Progenitor cell of endocrine pancreas (in vitro differentiated cells): ENCODE results near the gene GPR39. TPM values are rescaled to one million over a fixed set of nuclear protein-coding genes. Genes with fewer than 3 reads are reported as not detected.
"Not testable (repeated sequence)": the region's sequence is repeated elsewhere in the genome, so short reads cannot be mapped to it uniquely, and the experiment has no call there.

Experiments used
- DNase-seq: peaks from one replicate; pipeline ENCODE4 v3.0.0; 2021; ENCODE audit warnings: low spot score; ENCODE audit not compliant: unreplicated experiment
- H3K27ac Mint-ChIP-seq: 2 replicates; pipeline ENCODE4 v1.8.0; 2021; ENCODE audit warnings: mild to moderate bottlenecking, moderate library complexity, mixed read lengths
- H3K27me3 Mint-ChIP-seq: 2 replicates; pipeline ENCODE4 v1.8.0; 2021; ENCODE audit warnings: mixed read lengths
- H3K36me3 Mint-ChIP-seq: 2 replicates; pipeline ENCODE4 v1.8.0; 2022; ENCODE audit warnings: mixed read lengths; ENCODE audit not compliant: insufficient read depth
- H3K4me1 Mint-ChIP-seq: 2 replicates; pipeline ENCODE4 v1.8.0; 2021; ENCODE audit warnings: low read depth, mixed read lengths
- H3K4me3 Mint-ChIP-seq: 2 replicates; pipeline ENCODE4 v1.8.0; 2021; ENCODE audit warnings: low read depth, mild to moderate bottlenecking, moderate library complexity, mixed read lengths
- H3K9me3 Mint-ChIP-seq: 2 replicates; pipeline ENCODE4 v1.8.0; 2021; ENCODE audit warnings: low read depth, mixed read lengths
- total RNA-seq: library from RNA; stranded (reverse); gene quantifications from 2 replicates; pipeline ENCODE4 v1.2.1, GENCODE V29; 2021
- TF ChIP-seq, protein P1 (sequence below): fragments of 200-600 bp; sonication (generic); IDR thresholded peaks from one replicate; pipeline ENCODE4 v1.5.0; 2021; ENCODE audit warnings: antibody characterized with exemption, mild to moderate bottlenecking; ENCODE audit not compliant: unreplicated experiment

The GPR39 gene
- total RNA-seq, 1 donor from 2014 or later = 4.0 TPM

DNA sequence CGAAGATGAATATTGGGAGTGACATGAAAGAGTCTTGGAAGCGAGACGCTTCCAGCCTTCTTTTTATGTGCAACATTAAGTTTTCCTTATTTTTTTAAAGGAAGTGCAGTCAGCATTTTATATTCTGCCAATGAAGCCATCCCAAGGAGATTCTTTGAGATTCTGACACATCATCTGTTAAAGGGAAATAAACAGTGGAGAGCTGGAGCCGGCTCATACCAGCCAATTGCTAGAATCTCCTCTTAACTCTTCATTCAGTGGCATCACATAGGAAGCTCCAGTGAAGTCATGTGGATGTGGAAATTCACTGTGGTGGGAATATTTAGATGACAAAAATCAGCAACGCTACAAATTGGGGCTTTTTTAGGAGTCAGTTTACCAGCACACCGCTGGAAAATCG is 23.7 kb upstream of the GPR39 start:
- TF ChIP-seq, protein P1, sequence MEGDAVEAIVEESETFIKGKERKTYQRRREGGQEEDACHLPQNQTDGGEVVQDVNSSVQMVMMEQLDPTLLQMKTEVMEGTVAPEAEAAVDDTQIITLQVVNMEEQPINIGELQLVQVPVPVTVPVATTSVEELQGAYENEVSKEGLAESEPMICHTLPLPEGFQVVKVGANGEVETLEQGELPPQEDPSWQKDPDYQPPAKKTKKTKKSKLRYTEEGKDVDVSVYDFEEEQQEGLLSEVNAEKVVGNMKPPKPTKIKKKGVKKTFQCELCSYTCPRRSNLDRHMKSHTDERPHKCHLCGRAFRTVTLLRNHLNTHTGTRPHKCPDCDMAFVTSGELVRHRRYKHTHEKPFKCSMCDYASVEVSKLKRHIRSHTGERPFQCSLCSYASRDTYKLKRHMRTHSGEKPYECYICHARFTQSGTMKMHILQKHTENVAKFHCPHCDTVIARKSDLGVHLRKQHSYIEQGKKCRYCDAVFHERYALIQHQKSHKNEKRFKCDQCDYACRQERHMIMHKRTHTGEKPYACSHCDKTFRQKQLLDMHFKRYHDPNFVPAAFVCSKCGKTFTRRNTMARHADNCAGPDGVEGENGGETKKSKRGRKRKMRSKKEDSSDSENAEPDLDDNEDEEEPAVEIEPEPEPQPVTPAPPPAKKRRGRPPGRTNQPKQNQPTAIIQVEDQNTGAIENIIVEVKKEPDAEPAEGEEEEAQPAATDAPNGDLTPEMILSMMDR = no peak
- Mint-ChIP-seq H3K9me3 (peaks cover 14% of the 10 kb centered on the region), H3K4me1 (peaks cover 4% of the 10 kb centered on the region), H3K27me3 (no peaks in the 10 kb centered on the region), H3K36me3 (no peaks in the 10 kb centered on the region), H3K4me3 (no peak overlapping the region), H3K27ac (no peak overlapping the region)
- no peak for DNase-seq

DNA sequence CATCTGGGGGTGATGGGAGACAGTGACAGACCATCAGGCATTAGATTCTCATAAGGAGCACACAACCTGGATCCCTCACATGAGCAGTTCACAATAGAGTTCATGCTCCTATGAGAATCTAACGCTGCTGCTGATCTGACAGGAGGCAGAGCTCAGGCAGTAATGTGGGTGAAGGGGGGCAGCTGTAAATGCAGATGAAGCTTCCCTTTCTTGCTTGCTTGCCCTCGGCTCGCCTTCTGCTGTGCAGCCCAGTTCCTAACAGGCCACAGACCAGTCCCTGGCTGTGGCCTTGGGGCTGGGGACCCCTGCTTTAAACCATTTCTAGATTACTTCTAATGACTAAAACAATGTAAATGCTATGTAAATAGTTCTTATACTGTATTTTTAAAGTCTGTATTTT is 19.6 kb upstream of the GPR39 start:
- H3K27me3 Mint-ChIP-seq, H3K9me3 Mint-ChIP-seq, H3K27ac Mint-ChIP-seq, DNase-seq, H3K36me3 Mint-ChIP-seq, H3K4me1 Mint-ChIP-seq, H3K4me3 Mint-ChIP-seq: not testable (repeated sequence)

DNA sequence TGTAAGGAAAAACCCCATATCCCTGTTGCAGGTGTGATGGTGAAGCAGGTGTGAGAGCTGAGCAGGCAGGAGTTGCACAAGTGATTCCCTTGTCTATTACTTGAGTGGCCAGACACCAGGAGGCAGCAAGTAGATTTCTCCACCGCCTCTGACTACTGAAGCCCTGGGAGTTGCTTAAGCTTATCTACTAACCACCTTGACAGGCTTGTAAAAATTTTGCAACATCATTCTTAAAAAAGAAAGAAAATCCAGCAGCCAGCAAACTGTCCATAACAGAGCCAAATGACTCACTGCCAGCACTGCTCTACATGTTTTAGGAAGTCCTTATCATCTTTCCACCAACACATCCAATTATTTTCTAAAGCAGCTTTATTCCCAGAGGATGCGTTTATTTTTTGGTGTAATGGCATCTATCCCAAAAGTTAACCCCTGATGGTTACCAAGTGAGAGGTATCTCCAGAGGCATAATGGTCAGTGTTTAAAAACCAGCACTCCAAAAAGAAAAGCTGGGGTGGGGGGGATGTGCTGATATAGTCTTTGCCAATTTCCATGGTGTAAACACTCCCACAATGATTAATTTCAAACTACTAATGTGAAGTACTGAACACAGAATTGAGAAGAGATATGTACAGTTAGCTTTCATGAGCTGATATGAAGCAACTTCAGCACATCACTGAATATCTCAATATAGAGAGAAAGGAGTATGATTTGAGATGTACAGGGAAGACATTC is 16.3 kb upstream of the GPR39 start:
- TF ChIP-seq, protein P1 = no peak
- Mint-ChIP-seq H3K27ac (no peak overlapping the region), H3K4me3 (no peak overlapping the region), H3K9me3 (no peaks in the 10 kb centered on the region), H3K27me3 (peaks cover 8% of the 10 kb centered on the region), H3K4me1 (peaks cover 13% of the 10 kb centered on the region), H3K36me3 (peaks cover 1% of the 10 kb centered on the region)
- no peak for DNase-seq

DNA sequence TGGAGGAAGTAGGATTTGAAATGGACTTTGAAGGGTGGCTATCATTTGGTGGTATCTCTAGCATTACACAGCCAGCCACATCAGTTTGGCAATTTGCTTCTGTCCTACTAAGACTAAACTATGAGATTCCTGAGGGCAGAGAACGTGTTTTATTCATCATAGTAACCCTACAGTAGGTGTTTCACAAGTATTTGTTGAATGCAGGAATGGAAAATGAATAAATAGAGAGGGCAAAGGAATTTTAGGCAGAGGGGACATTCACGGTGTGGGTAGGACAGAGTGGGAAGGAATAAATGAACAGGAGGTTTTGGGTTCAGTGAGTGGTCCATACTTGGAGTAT is 15.7 kb upstream of the GPR39 start:
- TF ChIP-seq, protein P1 = no peak

DNA sequence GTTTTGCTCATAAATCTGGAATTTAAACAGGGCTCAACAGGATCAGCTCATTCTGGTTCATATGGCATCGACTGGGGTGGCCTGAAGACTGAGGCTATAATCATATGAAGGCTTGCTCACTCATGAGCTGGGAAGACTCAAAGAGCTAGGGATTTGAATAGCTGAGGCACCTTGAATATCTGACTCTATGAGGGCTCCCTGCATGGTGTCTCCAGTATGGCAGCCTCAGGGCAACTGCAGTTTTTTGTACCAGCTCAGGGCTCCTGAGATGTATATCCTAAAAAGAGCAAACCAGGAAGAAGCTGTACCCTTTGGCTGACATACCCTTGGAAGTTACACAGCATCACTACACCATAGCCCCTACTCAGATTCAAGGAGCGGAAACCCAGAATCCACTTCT is 15.3 kb upstream of the GPR39 start:
- Mint-ChIP-seq H3K4me3 (no peak overlapping the region), H3K27me3 (peaks cover 8% of the 10 kb centered on the region), H3K27ac (no peak overlapping the region), H3K4me1 (peaks cover 13% of the 10 kb centered on the region), H3K9me3 (no peaks in the 10 kb centered on the region), H3K36me3 (peaks cover 1% of the 10 kb centered on the region)
- DNase-seq = no peak
- TF ChIP-seq, protein P1 = no peak

More for the DNA sequence above, 15.7 kb upstream of the GPR39 start:
- Mint-ChIP-seq H3K4me3 (no peak overlapping the region), H3K36me3 (peaks cover 1% of the 10 kb centered on the region), H3K27me3 (peaks cover 8% of the 10 kb centered on the region), H3K4me1 (peaks cover 13% of the 10 kb centered on the region), H3K27ac (no peak overlapping the region), H3K9me3 (no peaks in the 10 kb centered on the region)
- DNase-seq = no peak

DNA sequence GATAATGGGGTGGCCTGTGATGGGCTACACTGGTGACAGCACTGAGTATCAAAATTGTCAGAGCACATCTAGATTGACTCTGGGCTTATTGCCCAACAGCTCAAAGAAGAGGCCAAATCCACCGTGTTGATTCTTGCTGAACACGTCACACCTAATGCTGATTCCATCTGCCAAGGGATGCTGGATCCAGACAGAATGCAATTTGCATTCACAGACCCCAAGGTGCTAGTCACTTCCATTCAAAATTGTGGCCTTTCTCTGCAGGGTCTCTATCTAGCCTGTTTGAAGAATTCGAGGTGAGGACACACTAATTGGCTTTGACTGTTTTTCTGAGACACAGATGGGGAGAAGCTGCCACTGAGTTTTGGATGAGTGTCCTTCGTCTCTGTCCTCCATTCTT is 13.5 kb upstream of the GPR39 start:
- Mint-ChIP-seq H3K36me3 (peaks cover 1% of the 10 kb centered on the region), H3K27ac (no peak overlapping the region), H3K4me1 (peaks cover 26% of the 10 kb centered on the region), H3K9me3 (no peaks in the 10 kb centered on the region), H3K27me3 (peaks cover 8% of the 10 kb centered on the region), H3K4me3 (no peak overlapping the region)
- TF ChIP-seq, protein P1 = no peak
- no peak for DNase-seq
